Esophagus muscularis mucosa (tissue), 4 donors: ENCODE data around the gene ZNF107.
"Not testable (repeated sequence)": the region's sequence is repeated elsewhere in the genome, so short reads cannot be mapped to it uniquely, and the experiment has no call there.

ENCODE experiments used
- CTCF ChIP-seq, 3 experiments: fragments of 200-600 bp in 2 of 3; fragments of 450-650 bp in 1 of 3; sonication (generic) in 2 of 3; IDR thresholded peaks; one replicate each; pipeline ENCODE4 v1.5.1; 2017 to 2019; ENCODE audit warnings: antibody characterized with exemption in 3 of 3, mild to moderate bottlenecking in 2 of 3, moderate library complexity in 1 of 3
- EP300 ChIP-seq: sonication (generic); formaldehyde crosslinking; IDR thresholded peaks from one replicate; pipeline ENCODE4 v1.6.1; 2017; ENCODE audit warnings: antibody characterized with exemption
- POLR2A ChIP-seq: fragments of 450-650 bp; IDR thresholded peaks from one replicate; pipeline ENCODE4 v1.6.1; 2017; ENCODE audit warnings: antibody characterized with exemption, moderate library complexity, mild to moderate bottlenecking, low read depth
- POLR2AphosphoS5 ChIP-seq, 2 donors: sonication (generic); formaldehyde crosslinking; IDR thresholded peaks; one replicate each; pipeline ENCODE4 v1.6.1; 2017; ENCODE audit warnings: antibody characterized with exemption in 2 of 2

GRCh38 chr7:64717896-64718295, 52.0 kb downstream of the ZNF107 start:
- TF ChIP-seq POLR2A; CTCF (IDR thresholded peaks at IDR 0.05); EP300; POLR2AphosphoS5 (IDR thresholded peaks at IDR 0.05): not testable (repeated sequence)
